Breast epithelium (tissue), 4 donors: ENCODE data around the gene SMCR8. TPM values are rescaled to one million over a fixed set of nuclear protein-coding genes. Genes with fewer than 3 reads are reported as not detected.

Experiments used
- DNase-seq, 2 donors: peaks; one replicate each; pipeline ENCODE4 v3.0.0-alpha.2; 2019; ENCODE audit warnings: low spot score in 2 of 2
- H3K27ac ChIP-seq, 2 donors: fragments of 200-600 bp; sonication (generic) in 1 of 2; one replicate each; pipeline ENCODE4 v1.5.1; 2016 to 2019; ENCODE audit warnings: mild to moderate bottlenecking in 1 of 2
- H3K27me3 ChIP-seq, 2 donors: fragments of 200-600 bp; sonication (generic) in 1 of 2; one replicate each; pipeline versions ENCODE4 v1.5.1 to v1.6.0; 2017 to 2019; ENCODE audit warnings: control low read depth in 1 of 2, mild to moderate bottlenecking in 1 of 2
- H3K36me3 ChIP-seq: fragments of 200-600 bp; one replicate; pipeline ENCODE4 v1.5.1; 2019
- H3K4me1 ChIP-seq, 2 donors: fragments of 200-600 bp; sonication (generic); one replicate each; pipeline ENCODE4 v1.5.1; 2016 to 2019; ENCODE audit warnings: control low read depth in 1 of 2
- H3K4me3 ChIP-seq, 3 donors: fragments of 200-600 bp; sonication (generic); 1 replicate in 2 of 3; 2 replicates in 1 of 3; pipeline ENCODE4 v1.5.1; 2016 to 2019; ENCODE audit warnings: mild to moderate bottlenecking in 3 of 3, moderate library complexity in 2 of 3
- H3K9me3 ChIP-seq, 2 donors: fragments of 200-600 bp; sonication (generic) in 1 of 2; one replicate each; pipeline ENCODE4 v1.5.1; 2016 to 2019; ENCODE audit warnings: control low read depth in 1 of 2
- POLR2A ChIP-seq: fragments of 450-650 bp; IDR thresholded peaks from one replicate; pipeline ENCODE4 v1.6.1; 2016; ENCODE audit warnings: antibody characterized with exemption, mild to moderate bottlenecking, moderate library complexity
- POLR2AphosphoS5 ChIP-seq, 3 donors: sonication (generic); formaldehyde crosslinking; IDR thresholded peaks; one replicate each; pipeline ENCODE4 v1.6.1; 2017; ENCODE audit warnings: antibody characterized with exemption in 3 of 3
- intact Hi-C: fragments of 100-400 bp; cut with DNase I; formaldehyde crosslinking; loops from one replicate; pipeline ENCODE4 v1.15.1; 2023; ENCODE audit warnings: low total_unique reads
- total RNA-seq, 3 donors: library from RNA; depleted of rRNA; stranded (reverse); fragments of >200 nt; gene quantifications; one replicate each; pipeline ENCODE4 v1.1.0, GENCODE V29; 2016
- TF ChIP-seq, protein P1 (sequence below), 3 donors: fragments of 450-650 bp; IDR thresholded peaks; one replicate each; pipeline ENCODE4 v1.5.1; 2016 to 2017; ENCODE audit warnings: antibody characterized with exemption in 3 of 3, mild to moderate bottlenecking in 3 of 3, moderate library complexity in 3 of 3

Gene SMCR8
- total RNA-seq, 3 donors from 2014 or later: 16.4 to 20.9 (median 16.8) TPM

DNA sequence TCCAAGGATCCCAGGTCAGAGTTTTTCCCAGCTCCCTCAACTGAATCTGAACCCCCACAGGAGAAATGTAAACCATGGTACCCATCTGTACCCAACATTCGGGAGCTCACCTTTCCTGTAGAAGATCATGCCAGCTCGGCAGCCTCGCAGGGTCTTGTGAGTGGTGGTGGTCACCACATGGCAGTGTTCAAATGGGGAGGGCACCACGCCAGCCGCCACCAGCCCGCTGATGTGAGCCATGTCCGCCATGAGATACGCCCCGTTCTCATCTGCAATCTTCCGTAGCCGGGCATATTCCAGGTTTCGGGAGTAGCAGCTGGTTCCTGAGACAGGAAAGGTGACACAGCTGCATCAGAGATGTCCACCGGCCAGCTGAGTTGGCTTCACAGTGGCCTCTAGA, 24.8 kb downstream of the SMCR8 start:
- no peaks in the 10 kb centered on the region for H3K4me1 ChIP-seq
- DNase-seq: no peak
- no peaks in the 10 kb centered on the region for H3K9me3 ChIP-seq
- intact Hi-C loops: no loop called here
- no peaks in the 10 kb centered on the region for H3K36me3 ChIP-seq
- H3K4me3 ChIP-seq: no peak overlapping the region
- no peak overlapping the region for H3K27ac ChIP-seq
- TF ChIP-seq, protein P1, sequence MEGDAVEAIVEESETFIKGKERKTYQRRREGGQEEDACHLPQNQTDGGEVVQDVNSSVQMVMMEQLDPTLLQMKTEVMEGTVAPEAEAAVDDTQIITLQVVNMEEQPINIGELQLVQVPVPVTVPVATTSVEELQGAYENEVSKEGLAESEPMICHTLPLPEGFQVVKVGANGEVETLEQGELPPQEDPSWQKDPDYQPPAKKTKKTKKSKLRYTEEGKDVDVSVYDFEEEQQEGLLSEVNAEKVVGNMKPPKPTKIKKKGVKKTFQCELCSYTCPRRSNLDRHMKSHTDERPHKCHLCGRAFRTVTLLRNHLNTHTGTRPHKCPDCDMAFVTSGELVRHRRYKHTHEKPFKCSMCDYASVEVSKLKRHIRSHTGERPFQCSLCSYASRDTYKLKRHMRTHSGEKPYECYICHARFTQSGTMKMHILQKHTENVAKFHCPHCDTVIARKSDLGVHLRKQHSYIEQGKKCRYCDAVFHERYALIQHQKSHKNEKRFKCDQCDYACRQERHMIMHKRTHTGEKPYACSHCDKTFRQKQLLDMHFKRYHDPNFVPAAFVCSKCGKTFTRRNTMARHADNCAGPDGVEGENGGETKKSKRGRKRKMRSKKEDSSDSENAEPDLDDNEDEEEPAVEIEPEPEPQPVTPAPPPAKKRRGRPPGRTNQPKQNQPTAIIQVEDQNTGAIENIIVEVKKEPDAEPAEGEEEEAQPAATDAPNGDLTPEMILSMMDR (IDR thresholded peaks at IDR 0.05): no peak
- TF ChIP-seq POLR2AphosphoS5 (IDR thresholded peaks at IDR 0.05) (no peak), POLR2A (no peak)
- H3K27me3 ChIP-seq: no peaks in the 10 kb centered on the region

DNA sequence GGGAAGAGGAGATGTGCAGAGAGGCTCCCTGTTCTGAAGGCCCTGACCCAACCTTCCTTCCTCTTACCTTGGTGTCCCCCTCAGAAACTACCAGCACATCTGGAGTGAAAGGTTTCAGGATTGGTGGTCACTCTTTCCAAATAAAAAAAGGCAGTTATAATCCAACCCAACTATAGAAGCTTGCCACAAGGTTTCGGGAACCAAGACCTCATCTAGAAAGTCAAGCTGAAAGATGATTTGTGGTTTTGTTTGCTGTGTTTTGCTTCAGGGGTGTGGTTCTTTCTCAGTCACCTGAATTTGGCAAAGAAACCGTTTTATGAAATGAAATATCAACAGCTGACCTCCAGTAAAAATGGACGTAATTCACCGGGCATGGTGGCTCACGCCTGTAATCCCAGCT, 28.9 kb downstream of the SMCR8 start:
- Histone ChIP-seq H3K27ac (no peak overlapping the region), H3K4me1 (no peaks in the 10 kb centered on the region), H3K9me3 (no peaks in the 10 kb centered on the region), H3K36me3 (peaks cover 9% of the 10 kb centered on the region), H3K27me3 (no peaks in the 10 kb centered on the region), H3K4me3 (no peak overlapping the region)
- intact Hi-C loops: no loop called here
- TF ChIP-seq POLR2AphosphoS5 (IDR thresholded peaks at IDR 0.05): no peak
- TF ChIP-seq POLR2A: no peak
- TF ChIP-seq, protein P1 (IDR thresholded peaks at IDR 0.05): no peak
- DNase-seq: no peak

DNA sequence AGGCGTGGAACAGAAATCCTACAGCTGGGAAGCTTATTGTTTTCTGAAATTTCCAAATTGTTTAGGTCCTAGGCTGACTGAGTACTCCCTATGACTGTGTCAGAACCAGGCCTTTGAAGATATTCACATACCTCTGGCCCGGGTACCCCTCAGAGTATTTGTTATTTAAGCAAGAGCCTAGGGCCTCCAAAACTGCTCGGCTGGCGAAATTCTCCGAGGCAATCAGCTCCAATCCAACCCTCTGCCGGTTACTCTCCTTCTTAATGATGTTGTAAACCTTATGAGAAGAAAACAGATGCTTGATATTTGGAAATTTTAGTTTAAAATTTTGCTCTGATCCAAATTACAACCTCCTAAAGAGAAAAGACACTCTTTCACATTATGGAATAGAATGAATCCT, 38.4 kb downstream of the SMCR8 start:
- H3K4me3 ChIP-seq: no peak overlapping the region

DNA sequence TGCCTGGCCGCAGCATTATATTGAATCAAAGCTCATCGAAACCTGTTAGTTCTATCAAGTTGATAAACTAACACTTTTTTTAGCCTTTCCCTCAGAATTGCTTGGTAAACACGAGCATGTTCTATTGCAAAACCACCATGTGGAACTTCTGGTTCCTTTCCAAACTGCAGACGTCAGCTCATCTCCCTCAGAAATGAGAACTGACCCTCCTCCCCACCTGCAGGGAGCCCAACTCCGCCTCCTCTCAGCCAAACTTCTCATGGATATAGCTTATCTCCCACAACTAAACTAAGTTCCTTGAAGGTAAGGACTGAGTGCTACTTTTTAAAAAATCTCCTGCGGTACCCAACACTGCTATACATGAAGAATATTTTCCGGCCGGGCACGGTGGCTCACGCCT, 41.5 kb downstream of the SMCR8 start:
- intact Hi-C loops: no loop called here
- H3K4me1 ChIP-seq: no peaks in the 10 kb centered on the region
- H3K27me3 ChIP-seq: no peaks in the 10 kb centered on the region
- H3K9me3 ChIP-seq: no peaks in the 10 kb centered on the region
- H3K4me3 ChIP-seq: no peak overlapping the region
- peak in 2 of 3 donors; percentile 14 to 58 for TF ChIP-seq POLR2AphosphoS5 (IDR thresholded peaks at IDR 0.05)
- TF ChIP-seq, protein P1 (IDR thresholded peaks at IDR 0.05): no peak
- H3K27ac ChIP-seq: peak overlapping the region; percentile 64 to 80
- peak in 1 of 2 donors; percentile 19 for DNase-seq
- no peaks in the 10 kb centered on the region for H3K36me3 ChIP-seq

More for the DNA sequence above, 38.4 kb downstream of the SMCR8 start:
- Histone ChIP-seq H3K4me1 (no peaks in the 10 kb centered on the region), H3K27ac (no peak overlapping the region), H3K27me3 (no peaks in the 10 kb centered on the region), H3K9me3 (no peaks in the 10 kb centered on the region), H3K36me3 (no peaks in the 10 kb centered on the region)
- TF ChIP-seq, protein P1 (IDR thresholded peaks at IDR 0.05): no peak
- TF ChIP-seq POLR2AphosphoS5 (IDR thresholded peaks at IDR 0.05): no peak
- TF ChIP-seq POLR2A: no peak
- DNase-seq: no peak
- intact Hi-C loops: no loop called here

DNA sequence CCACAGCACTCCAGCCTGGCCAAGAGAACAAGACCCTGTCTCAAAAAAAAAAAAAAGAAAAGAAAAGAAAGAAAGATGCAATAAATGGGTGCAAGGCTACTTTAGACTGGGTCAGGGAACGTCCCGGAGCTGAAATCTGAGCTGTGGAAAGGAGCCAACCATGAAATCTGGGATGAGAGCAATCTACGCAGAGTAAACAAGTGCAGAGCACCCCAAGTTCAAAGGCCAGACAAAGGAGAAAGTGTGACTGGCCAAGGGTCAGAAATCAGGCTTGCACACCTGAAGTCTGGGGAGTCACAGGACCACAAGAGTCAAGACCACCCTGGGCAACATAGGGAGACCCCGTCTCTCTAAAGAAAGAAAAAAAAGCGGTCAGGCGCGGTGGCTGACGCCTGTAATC, 45.4 kb downstream of the SMCR8 start:
- peaks cover 0 to 4% of the 10 kb centered on the region in 2 donors for H3K4me1 ChIP-seq
- no peak for DNase-seq
- H3K36me3 ChIP-seq: no peaks in the 10 kb centered on the region
- H3K27me3 ChIP-seq: no peaks in the 10 kb centered on the region
- no peak overlapping the region for H3K27ac ChIP-seq
- TF ChIP-seq POLR2A (no peak), POLR2AphosphoS5 (IDR thresholded peaks at IDR 0.05) (no peak)
- TF ChIP-seq, protein P1 (IDR thresholded peaks at IDR 0.05): no peak
- intact Hi-C loops: no loop called here
- H3K4me3 ChIP-seq: no peak overlapping the region
- no peaks in the 10 kb centered on the region for H3K9me3 ChIP-seq
